NT2/D1 (cell line): ENCODE results near the gene B4GALT5.
"Not testable (repeated sequence)": the region's sequence is repeated elsewhere in the genome, so short reads cannot be mapped to it uniquely, and the experiment has no call there.

ENCODE experiments used
- DNase-seq: peaks from one replicate; pipeline ENCODE4 v3.0.0-alpha.2; 2011; ENCODE audit warnings: low read depth, low spot score
- H3K27me3 ChIP-seq: 2 replicates; pipeline ENCODE4 v1.6.0; 2011; ENCODE audit warnings: mild to moderate bottlenecking; ENCODE audit not compliant: insufficient read length, insufficient read depth
- H3K36me3 ChIP-seq: 2 replicates; pipeline ENCODE4 v1.6.1; 2011; ENCODE audit warnings: mild to moderate bottlenecking, low read length, mixed read lengths; ENCODE audit not compliant: insufficient read depth, insufficient read length
- H3K4me1 ChIP-seq: 2 replicates; pipeline ENCODE4 v1.5.1; 2011; ENCODE audit not compliant: insufficient read depth, insufficient read length
- H3K4me3 ChIP-seq: 2 replicates; pipeline ENCODE4 v1.5.1; 2011; ENCODE audit warnings: low read depth; ENCODE audit not compliant: insufficient read length
- H3K9ac ChIP-seq: 2 replicates; pipeline ENCODE4 v1.6.0; 2011; ENCODE audit warnings: low read depth; ENCODE audit not compliant: insufficient read length
- H3K9me3 ChIP-seq: 2 replicates; pipeline ENCODE4 v1.5.1; 2011; ENCODE audit warnings: mild to moderate bottlenecking, low read length; ENCODE audit not compliant: insufficient read depth
- SUZ12 ChIP-seq: IDR thresholded peaks from 2 replicates; pipeline ENCODE4 v1.6.1; 2011; ENCODE audit not compliant: insufficient read length, insufficient read depth; ENCODE audit errors: extremely low read depth
- YY1 ChIP-seq: IDR thresholded peaks from 2 replicates; pipeline ENCODE4 v1.6.1; 2011; ENCODE audit not compliant: insufficient read length, insufficient read depth
- ZNF274 ChIP-seq: IDR thresholded peaks from 2 replicates; pipeline ENCODE4 v1.6.1; 2011; ENCODE audit warnings: mild to moderate bottlenecking, low read depth, low read length

Gene B4GALT5

GRCh38 chr20:49706630-49707091 is 7.0 kb downstream of the B4GALT5 start:
- no peaks in the 10 kb centered on the region for H3K27me3 ChIP-seq
- peaks cover 3% of the 10 kb centered on the region for H3K4me1 ChIP-seq
- no peak overlapping the region for H3K4me3 ChIP-seq
- no peak for DNase-seq
- H3K9ac ChIP-seq, result no peak overlapping the region
- no peaks in the 10 kb centered on the region for H3K9me3 ChIP-seq
- TF ChIP-seq ZNF274, result no peak
- no peak for TF ChIP-seq SUZ12
- no peak for TF ChIP-seq YY1
- peaks cover 29% of the 10 kb centered on the region for H3K36me3 ChIP-seq

- peaks cover 23% of the 10 kb centered on the region for H3K36me3 ChIP-seq
- H3K9ac ChIP-seq, H3K4me3 ChIP-seq, H3K27me3 ChIP-seq, H3K4me1 ChIP-seq, DNase-seq, H3K9me3 ChIP-seq: not testable (repeated sequence)
Observed at GRCh38 chr20:49705893-49706292, 7.8 kb downstream of the B4GALT5 start.

DNA sequence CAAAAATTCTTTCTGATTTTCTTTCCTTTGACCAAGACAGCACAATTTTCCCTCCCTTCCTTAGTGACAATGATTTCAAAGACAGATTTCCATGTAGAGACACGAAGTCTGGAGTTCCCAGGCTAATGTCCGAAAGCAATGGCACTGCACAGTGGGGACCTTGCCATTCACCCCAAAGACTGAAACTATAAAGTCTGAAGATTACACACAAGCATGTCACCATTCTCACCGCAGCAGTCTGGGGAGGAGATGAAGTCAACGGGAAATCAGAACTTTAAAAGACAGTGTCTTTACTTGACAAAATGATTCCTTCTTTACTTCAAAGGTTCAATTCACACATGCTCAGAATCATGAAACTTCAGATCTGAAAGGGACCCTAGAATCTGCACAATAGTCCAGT is 8.3 kb downstream of the B4GALT5 start:
- no peak for TF ChIP-seq YY1
- no peak for TF ChIP-seq SUZ12
- no peak for TF ChIP-seq ZNF274
- DNase-seq, result no peak
- peaks cover 3% of the 10 kb centered on the region for H3K4me1 ChIP-seq
- no peak overlapping the region for H3K4me3 ChIP-seq
- H3K9me3 ChIP-seq, result no peaks in the 10 kb centered on the region
- H3K36me3 ChIP-seq, result peaks cover 23% of the 10 kb centered on the region
- no peak overlapping the region for H3K9ac ChIP-seq
- H3K27me3 ChIP-seq, result no peaks in the 10 kb centered on the region

GRCh38 chr20:49704932-49705336 is 8.7 kb downstream of the B4GALT5 start:
- Histone ChIP-seq H3K9me3 (no peaks in the 10 kb centered on the region), H3K9ac (no peak overlapping the region), H3K36me3 (peaks cover 19% of the 10 kb centered on the region), H3K27me3 (no peaks in the 10 kb centered on the region), H3K4me3 (no peak overlapping the region), H3K4me1 (peaks cover 3% of the 10 kb centered on the region)
- no peak for TF ChIP-seq SUZ12
- no peak for TF ChIP-seq YY1
- TF ChIP-seq ZNF274, result no peak
- no peak for DNase-seq

DNA sequence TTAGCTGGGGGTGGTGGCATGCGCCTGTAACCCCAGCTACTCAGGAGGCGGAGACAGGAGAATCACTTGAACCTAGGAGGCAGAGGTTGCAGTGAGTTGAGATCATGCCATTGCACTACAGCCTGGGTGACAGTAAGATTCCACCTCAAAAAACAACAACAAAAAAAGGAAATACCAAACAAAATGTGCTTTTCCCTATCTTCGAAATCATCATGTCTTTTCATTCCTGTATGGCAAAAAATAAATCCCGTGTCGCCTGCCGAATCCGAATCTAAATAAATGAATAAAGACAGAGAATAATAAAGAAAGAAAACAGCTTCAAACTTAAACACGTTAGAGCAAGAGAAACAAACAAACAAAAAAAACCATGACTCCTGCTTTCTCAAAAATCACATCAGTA is 11.8 kb downstream of the B4GALT5 start:
- no peak for DNase-seq
- no peak overlapping the region for H3K9ac ChIP-seq
- no peaks in the 10 kb centered on the region for H3K9me3 ChIP-seq
- no peak for TF ChIP-seq YY1
- no peak for TF ChIP-seq ZNF274
- no peak for TF ChIP-seq SUZ12
- peaks cover 2% of the 10 kb centered on the region for H3K4me1 ChIP-seq
- H3K4me3 ChIP-seq, result no peak overlapping the region
- H3K36me3 ChIP-seq, result peaks cover 19% of the 10 kb centered on the region
- no peaks in the 10 kb centered on the region for H3K27me3 ChIP-seq

- TF ChIP-seq ZNF274 (no peak), SUZ12 (no peak), YY1 (no peak)
- Histone ChIP-seq H3K4me3 (no peak overlapping the region), H3K9ac (no peak overlapping the region), H3K27me3 (no peaks in the 10 kb centered on the region), H3K4me1 (peaks cover 2% of the 10 kb centered on the region), H3K36me3 (peaks cover 19% of the 10 kb centered on the region), H3K9me3 (no peaks in the 10 kb centered on the region)
- no peak for DNase-seq
Observed at GRCh38 chr20:49701241-49701790, 12.4 kb downstream of the B4GALT5 start.

- Histone ChIP-seq H3K4me3 (no peak overlapping the region), H3K4me1 (peaks cover 2% of the 10 kb centered on the region), H3K9ac (no peak overlapping the region), H3K36me3 (peaks cover 19% of the 10 kb centered on the region), H3K27me3 (no peaks in the 10 kb centered on the region), H3K9me3 (no peaks in the 10 kb centered on the region)
- no peak for TF ChIP-seq YY1
- no peak for TF ChIP-seq ZNF274
- no peak for TF ChIP-seq SUZ12
- no peak for DNase-seq
Observed at GRCh38 chr20:49700411-49701185, 13.1 kb downstream of the B4GALT5 start.
